Left lung (tissue), 10 donors: Measurements from ENCODE around the gene PAQR7. TPM values are rescaled to one million over a fixed set of nuclear protein-coding genes. Genes with fewer than 3 reads are reported as not detected.

ENCODE experiments used
- ATAC-seq: fragments of 200-7000 bp; cut with Tn5 transposase; one replicate; pipeline ENCODE4 v1.9.1; 2020; ENCODE audit warnings: moderate library complexity
- DNase-seq, 4 donors: peaks; one replicate each; pipeline ENCODE4 v3.0.0-alpha.2; 2013 to 2020
- H3K27ac ChIP-seq, 2 donors: fragments of 200-600 bp; sonication (generic) in 1 of 2; one replicate each; pipeline versions ENCODE4 v1.5.0 to v1.8.0; 2020 to 2021
- H3K27me3 ChIP-seq, 2 donors: fragments of 200-600 bp; sonication (generic) in 1 of 2; one replicate each; pipeline versions ENCODE4 v1.5.0 to v1.8.0; 2020 to 2021
- H3K36me3 ChIP-seq, 2 donors: fragments of 200-600 bp; sonication (generic) in 1 of 2; one replicate each; pipeline versions ENCODE4 v1.5.0 to v1.8.0; 2020 to 2021
- H3K4me1 ChIP-seq, 2 donors: fragments of 200-600 bp; one replicate each; pipeline ENCODE4 v1.8.0; 2021
- H3K4me3 ChIP-seq, 2 donors: fragments of 200-600 bp; sonication (generic) in 1 of 2; one replicate each; pipeline versions ENCODE4 v1.5.0 to v1.8.0; 2020 to 2021; ENCODE audit warnings: mild to moderate bottlenecking in 1 of 2
- H3K9me3 ChIP-seq, 2 donors: fragments of 200-600 bp; sonication (generic) in 1 of 2; one replicate each; pipeline versions ENCODE4 v1.5.0 to v1.8.0; 2020 to 2021
- CTCF ChIP-seq, 2 donors: fragments of 200-600 bp; sonication (generic) in 1 of 2; IDR thresholded peaks; one replicate each; pipeline versions ENCODE4 v1.5.0 to v1.8.0; 2021; ENCODE audit warnings: antibody characterized with exemption in 2 of 2
- intact Hi-C, 2 donors: fragments of 100-400 bp; cut with DNase I; formaldehyde crosslinking; loops; one replicate each; pipeline versions ENCODE4 v1.11.2 to v1.14.2; 2022
- polyA plus RNA-seq, 6 donors: library from polyadenylated mRNA; unstranded; fragments of 120-200 nt; gene quantifications; one replicate each; pipeline ENCODE4 v1.2.1, GENCODE V29; 2013; ENCODE audit not compliant: insufficient read length in 6 of 6
- total RNA-seq, 2 donors: library from RNA; stranded (reverse); fragmentation: NEBNext Ultra II Directional; extraction: Animal tissue kit (Norgen Biotek cat#: 25700); gene quantifications; one replicate each; pipeline ENCODE4 v1.2.1, GENCODE V29; 2021
- donor health status: DM: no; HTN: yes; CAD: no.
- donor health status: DM: no; HTN: no; CAD: no.

Gene PAQR7
- total and polyA plus RNA-seq, 8 donors: 11.3 to 20.2 (median 17.8) TPM

GRCh38 chr1:25876693-25877077 is 1.2 kb upstream of the PAQR7 start:
- H3K36me3 ChIP-seq: no peaks in the 10 kb centered on the region
- no peaks in the 10 kb centered on the region for H3K27me3 ChIP-seq
- H3K27ac ChIP-seq: no peak overlapping the region
- no peak for DNase-seq
- no peak for TF ChIP-seq CTCF (IDR thresholded peaks at IDR 0.05)
- intact Hi-C loops: no loop called here
- H3K4me1 ChIP-seq: peaks cover 14 to 44% of the 10 kb centered on the region in 2 donors
- ATAC-seq: no peak
- H3K9me3 ChIP-seq: no peaks in the 10 kb centered on the region
- H3K4me3 ChIP-seq: no peak overlapping the region

GRCh38 chr1:25875856-25876692 is 566 bp upstream of the PAQR7 start:
- DNase-seq: peak in 1 of 4 donors; percentile 61
- H3K4me3 ChIP-seq: peak overlapping the region; percentile 45 to 61
- H3K27me3 ChIP-seq: no peaks in the 10 kb centered on the region
- no peaks in the 10 kb centered on the region for H3K9me3 ChIP-seq
- TF ChIP-seq CTCF (IDR thresholded peaks at IDR 0.05): no peak
- peak overlapping the region; percentile 79 to 83 for H3K27ac ChIP-seq
- peaks cover 20 to 50% of the 10 kb centered on the region in 2 donors for H3K4me1 ChIP-seq
- intact Hi-C loops: no loop called here
- ATAC-seq: peak; percentile 51
- H3K36me3 ChIP-seq: no peaks in the 10 kb centered on the region

- intact Hi-C loops: no loop called here
- no peak for ATAC-seq
These were observed 814 bp downstream of the PAQR7 start for GRCh38 chr1:25874635-25875153.

GRCh38 chr1:25874209-25874608 is 1.3 kb downstream of the PAQR7 start:
- no peak for ATAC-seq
- intact Hi-C loops: no loop called here
- Histone ChIP-seq H3K9me3 (no peaks in the 10 kb centered on the region), H3K4me1 (peaks cover 21 to 59% of the 10 kb centered on the region in 2 donors), H3K36me3 (peaks cover 0 to 1% of the 10 kb centered on the region in 2 donors), H3K4me3 (peak overlapping the region; percentile 45 to 61), H3K27me3 (no peaks in the 10 kb centered on the region), H3K27ac (no peak overlapping the region)
- TF ChIP-seq CTCF (IDR thresholded peaks at IDR 0.05): no peak
- DNase-seq: no peak

More at GRCh38 chr1:25874635-25875153, 814 bp downstream of the PAQR7 start:
- Histone ChIP-seq H3K9me3 (no peaks in the 10 kb centered on the region), H3K4me1 (peaks cover 21 to 59% of the 10 kb centered on the region in 2 donors), H3K27ac (peak overlapping the region; percentile 79 to 83), H3K27me3 (no peaks in the 10 kb centered on the region), H3K36me3 (no peaks in the 10 kb centered on the region), H3K4me3 (peak overlapping the region; percentile 45 to 61)
- no peak for TF ChIP-seq CTCF (IDR thresholded peaks at IDR 0.05)
- DNase-seq: peak in 1 of 4 donors; percentile 50

GRCh38 chr1:25873120-25873519 is 2.4 kb downstream of the PAQR7 start:
- intact Hi-C loops: no loop called here
- peak in 2 of 4 donors; percentile 20 to 37 for DNase-seq
- H3K27ac ChIP-seq: no peak overlapping the region
- no peak for ATAC-seq
- H3K9me3 ChIP-seq: no peaks in the 10 kb centered on the region
- no peak overlapping the region for H3K4me3 ChIP-seq
- H3K4me1 ChIP-seq: peaks cover 21 to 59% of the 10 kb centered on the region in 2 donors
- H3K36me3 ChIP-seq: peaks cover 0 to 7% of the 10 kb centered on the region in 2 donors
- no peaks in the 10 kb centered on the region for H3K27me3 ChIP-seq
- no peak for TF ChIP-seq CTCF (IDR thresholded peaks at IDR 0.05)
